ENCODE data around the gene UNC5A. TPM values are rescaled to one million over a fixed set of nuclear protein-coding genes. Genes with fewer than 3 reads are reported as not detected.
A peak's percentile ranks its signal among the peaks of the same experiment; 100 is the strongest.

Gene UNC5A
- total and polyA plus RNA-seq, 11 donors: 0.09 to 0.43 (median 0.20) TPM; not detected in 7

- H3K36me3 ChIP-seq: peaks cover 0 to 10% (median 0%) of the 10 kb centered on the region in 9 donors
- no peaks in the 10 kb centered on the region for H3K4me1 ChIP-seq
- no peak overlapping the region for H3K27ac ChIP-seq
- ATAC-seq: peak in 1 of 4 donors; percentile 4
- H3K4me3 ChIP-seq: no peak overlapping the region
- intact Hi-C loops (cut with DNase I): no loop called here
- 71 to 84% (median 76%) methylated on average over 17 to 23 of the region's 23 CpGs for WGBS, 4 donors
- peaks cover 4 to 39% (median 15%) of the 10 kb centered on the region in 9 donors for H3K27me3 ChIP-seq
- TF ChIP-seq POLR2A (IDR thresholded peaks at IDR 0.05): no peak
- no peak for TF ChIP-seq CTCF (IDR thresholded peaks at IDR 0.05)
- DNase-seq: peak in 2 of 5 donors; percentile 16 to 55
- no peaks in the 10 kb centered on the region for H3K9me3 ChIP-seq
Observed at GRCh38 chr5:176879663-176880361, 69.5 kb downstream of the UNC5A start.

- DNase-seq: peak in 1 of 5 donors; percentile 48
- TF ChIP-seq POLR2A (IDR thresholded peaks at IDR 0.05): no peak
- TF ChIP-seq CTCF (IDR thresholded peaks at IDR 0.05): no peak
- WGBS, 4 donors: 89 to 94% (median 91%) methylated on average over 16 to 26 of the region's 26 CpGs
- Histone ChIP-seq H3K36me3 (peaks cover 0 to 10% (median 0%) of the 10 kb centered on the region in 9 donors), H3K4me3 (no peak overlapping the region), H3K4me1 (no peaks in the 10 kb centered on the region), H3K27ac (no peak overlapping the region), H3K27me3 (peaks cover 2 to 32% (median 15%) of the 10 kb centered on the region in 9 donors), H3K9me3 (no peaks in the 10 kb centered on the region)
- ATAC-seq: no peak
- intact Hi-C loops (cut with DNase I): no loop called here
Observed at GRCh38 chr5:176880366-176881020, 70.1 kb downstream of the UNC5A start.

- ATAC-seq (no peak), DNase-seq (peak in 2 of 5 donors; percentile 23 to 57)
- Histone ChIP-seq H3K9me3 (no peaks in the 10 kb centered on the region), H3K36me3 (peaks cover 0 to 10% (median 0%) of the 10 kb centered on the region in 9 donors), H3K27me3 (peaks cover 0 to 26% (median 12%) of the 10 kb centered on the region in 9 donors), H3K4me3 (no peak overlapping the region), H3K4me1 (no peaks in the 10 kb centered on the region), H3K27ac (no peak overlapping the region)
- TF ChIP-seq CTCF (IDR thresholded peaks at IDR 0.05) (no peak), POLR2A (IDR thresholded peaks at IDR 0.05) (no peak)
- 89 to 91% (median 90%) methylated on average over 20 to 28 of the region's 28 CpGs for WGBS, 4 donors
- intact Hi-C loops (cut with DNase I): no loop called here
Observed at GRCh38 chr5:176881021-176881749, 70.8 kb downstream of the UNC5A start.

Data from heart left ventricle (tissue), 16 donors.